K562 (cell line): ENCODE measurements around the gene ZNF213. TPM values are rescaled to one million over a fixed set of nuclear protein-coding genes. Genes with fewer than 3 reads are reported as not detected.

Source experiments
- ATF1 ChIP-seq, 2 experiments: fragments of 450-650 bp in 1 of 2; IDR thresholded peaks; 2 replicates each; pipeline ENCODE4 v1.6.1; 2016; ENCODE audit warnings: missing compliant biosample characterization in 1 of 2, missing genetic modification characterization in 1 of 2
- CTCFL ChIP-seq: IDR thresholded peaks from 2 replicates; pipeline ENCODE4 v1.6.1; 2011; ENCODE audit warnings: borderline replicate concordance, low read depth, mild to moderate bottlenecking, moderate library complexity, low read length; ENCODE audit not compliant: insufficient read depth, poor library complexity, severe bottlenecking
- FIP1L1 ChIP-seq: fragments of 200-400 bp; formaldehyde crosslinking; IDR thresholded peaks from 2 replicates; pipeline ENCODE4 v1.6.1; 2018; ENCODE audit warnings: mild to moderate bottlenecking, low read depth, low read length; ENCODE audit not compliant: poor library complexity, severe bottlenecking
- GABPB1 ChIP-seq: sonication (generic); formaldehyde crosslinking; IDR thresholded peaks from 2 replicates; pipeline ENCODE4 v1.8.0; 2022; ENCODE audit warnings: mild to moderate bottlenecking, missing genetic modification reagents
- TAF7 ChIP-seq: fragments of 450-650 bp; IDR thresholded peaks from 2 replicates; pipeline ENCODE4 v1.6.1; 2016; ENCODE audit warnings: missing genetic modification characterization, missing compliant biosample characterization
- THAP12 ChIP-seq: fragments of 250-450 bp; sonication (Bioruptor Pico); IDR thresholded peaks from 2 replicates; pipeline ENCODE4 v1.9.0; 2021; ENCODE audit warnings: mild to moderate bottlenecking, inconsistent platforms
- ZBTB12 ChIP-seq: fragments of 250-450 bp; sonication (Bioruptor Pico); IDR thresholded peaks from 2 replicates; pipeline ENCODE4 v1.4.0; 2020
- polyA plus RNA-seq, 8 experiments: library from polyadenylated mRNA; depleted of rRNA in 4 of 8; stranded (reverse) in 5 of 8; unstranded in 3 of 8; fragments of >200 nt; fragmentation: Nextera tagmentation in 2 of 8; fragmentation: Illumina TruSeq in 1 of 8; extraction: Ambion mirVana in 2 of 8; extraction: Trizol in 1 of 8; gene quantifications; 2 replicates each; pipeline versions ENCODE4 v1.2.1 to v1.2.3, GENCODE V29; 2011 to 2014; ENCODE audit warnings: inconsistent platforms in 1 of 8, missing spikeins in 1 of 8
- total RNA-seq, 7 experiments: library from RNA; depleted of rRNA in 6 of 7; stranded (reverse); fragments of >200 nt in 6 of 7; fragmentation: Illumina TruSeq in 2 of 7; extraction: Trizol in 2 of 7; gene quantifications; 2 replicates each; pipeline versions ENCODE4 v1.2.1 to v1.2.3, GENCODE V29; 2011 to 2021; ENCODE audit warnings: low replicate concordance in 1 of 7
- TF ChIP-seq, protein P1 (sequence below), 2 experiments: fragments of 450-650 bp in 1 of 2; sonication (generic) in 1 of 2; formaldehyde crosslinking in 1 of 2; IDR thresholded peaks; 2 replicates each; pipeline versions ENCODE4 v1.7.1 to v1.9.0; 2016 to 2022; ENCODE audit warnings: inconsistent platforms in 1 of 2, mild to moderate bottlenecking in 1 of 2, missing genetic modification reagents in 1 of 2

Gene ZNF213
- total and polyA plus RNA-seq, 9 of the 15 experiments (the other 6 are each of a cell fraction or from before 2014, with no cell fraction given): 0.49 to 10.0 (median 1.8) TPM

DNA sequence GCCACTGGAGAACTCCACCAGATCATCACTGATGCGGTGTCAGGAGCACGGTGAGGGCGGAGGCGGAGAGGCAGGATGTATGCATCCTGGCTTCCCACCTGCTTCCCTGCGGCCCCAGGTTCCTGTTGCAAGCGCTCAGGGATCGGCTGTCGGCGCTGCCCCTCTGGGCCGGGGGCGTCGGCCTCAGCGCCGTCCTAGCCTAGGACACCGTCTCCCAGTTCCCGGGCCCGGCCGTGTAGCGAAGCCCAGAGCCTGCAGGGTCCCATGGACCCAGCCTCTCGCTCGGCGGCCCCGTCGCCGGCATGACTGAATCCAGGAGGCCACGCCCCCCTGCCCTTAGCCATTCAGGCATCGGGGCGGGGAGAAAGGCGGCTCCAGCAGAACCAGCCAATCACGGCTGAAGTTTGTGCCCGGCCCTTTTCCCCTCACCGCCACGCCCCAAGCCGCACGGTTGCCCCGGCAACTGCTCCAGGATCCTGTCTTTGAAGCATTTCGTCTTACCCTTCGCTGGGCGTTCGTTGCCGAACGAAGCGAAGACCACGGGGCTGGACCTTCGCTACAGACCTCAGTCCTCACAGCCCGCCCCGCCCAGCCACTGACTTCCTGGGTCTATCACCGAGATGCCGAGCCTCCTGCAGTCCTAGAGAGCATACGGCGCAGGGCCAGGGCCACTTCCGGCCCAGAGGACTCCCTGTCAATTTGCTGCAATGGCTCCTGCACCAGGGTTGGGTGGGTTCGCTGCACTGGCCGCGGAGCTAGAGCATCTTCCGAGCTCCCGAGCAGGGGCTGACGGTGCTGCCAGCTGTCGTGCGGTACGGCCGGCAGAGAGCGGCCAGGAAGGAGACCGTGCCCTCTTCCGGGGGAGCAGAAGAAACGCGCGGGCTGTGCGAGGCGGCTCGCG is 10.6 kb upstream of the ZNF213 start (continued):
- TF ChIP-seq, protein P1, sequence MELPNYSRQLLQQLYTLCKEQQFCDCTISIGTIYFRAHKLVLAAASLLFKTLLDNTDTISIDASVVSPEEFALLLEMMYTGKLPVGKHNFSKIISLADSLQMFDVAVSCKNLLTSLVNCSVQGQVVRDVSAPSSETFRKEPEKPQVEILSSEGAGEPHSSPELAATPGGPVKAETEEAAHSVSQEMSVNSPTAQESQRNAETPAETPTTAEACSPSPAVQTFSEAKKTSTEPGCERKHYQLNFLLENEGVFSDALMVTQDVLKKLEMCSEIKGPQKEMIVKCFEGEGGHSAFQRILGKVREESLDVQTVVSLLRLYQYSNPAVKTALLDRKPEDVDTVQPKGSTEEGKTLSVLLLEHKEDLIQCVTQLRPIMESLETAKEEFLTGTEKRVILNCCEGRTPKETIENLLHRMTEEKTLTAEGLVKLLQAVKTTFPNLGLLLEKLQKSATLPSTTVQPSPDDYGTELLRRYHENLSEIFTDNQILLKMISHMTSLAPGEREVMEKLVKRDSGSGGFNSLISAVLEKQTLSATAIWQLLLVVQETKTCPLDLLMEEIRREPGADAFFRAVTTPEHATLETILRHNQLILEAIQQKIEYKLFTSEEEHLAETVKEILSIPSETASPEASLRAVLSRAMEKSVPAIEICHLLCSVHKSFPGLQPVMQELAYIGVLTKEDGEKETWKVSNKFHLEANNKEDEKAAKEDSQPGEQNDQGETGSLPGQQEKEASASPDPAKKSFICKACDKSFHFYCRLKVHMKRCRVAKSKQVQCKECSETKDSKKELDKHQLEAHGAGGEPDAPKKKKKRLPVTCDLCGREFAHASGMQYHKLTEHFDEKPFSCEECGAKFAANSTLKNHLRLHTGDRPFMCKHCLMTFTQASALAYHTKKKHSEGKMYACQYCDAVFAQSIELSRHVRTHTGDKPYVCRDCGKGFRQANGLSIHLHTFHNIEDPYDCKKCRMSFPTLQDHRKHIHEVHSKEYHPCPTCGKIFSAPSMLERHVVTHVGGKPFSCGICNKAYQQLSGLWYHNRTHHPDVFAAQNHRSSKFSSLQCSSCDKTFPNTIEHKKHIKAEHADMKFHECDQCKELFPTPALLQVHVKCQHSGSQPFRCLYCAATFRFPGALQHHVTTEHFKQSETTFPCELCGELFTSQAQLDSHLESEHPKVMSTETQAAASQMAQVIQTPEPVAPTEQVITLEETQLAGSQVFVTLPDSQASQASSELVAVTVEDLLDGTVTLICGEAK (IDR thresholded peaks at IDR 0.05): peak; percentile 89
- TF ChIP-seq, protein P1 (CRISPR knock-in tag; IDR thresholded peaks at IDR 0.05): no peak
- TF ChIP-seq CTCFL: no peak
- peak; percentile 21; the same call in 1 of the 2 replicates for TF ChIP-seq ATF1 (CRISPR knock-in tag; IDR thresholded peaks at IDR 0.05)
- peak; percentile 72 for TF ChIP-seq ATF1 (tag; IDR thresholded peaks at IDR 0.05)
- TF ChIP-seq ZBTB12: 0 out of 2 replicates have a peak, but pooled peaks have one; percentile 12
- TF ChIP-seq TAF7 (tag): peak; percentile 66; the same call in 1 of the 2 replicates
- TF ChIP-seq THAP12 (CRISPR knock-in tag): peak; percentile 88; the same call in 1 of the 2 replicates
- TF ChIP-seq FIP1L1: peak; percentile 33
- peak; percentile 95 for TF ChIP-seq GABPB1 (CRISPR knock-in tag)
